ENCODE data around the gene ZC3H7B.
"Not testable (repeated sequence)": the region's sequence is repeated elsewhere in the genome, so short reads cannot be mapped to it uniquely, and the experiment has no call there.

The ZC3H7B gene

DNA sequence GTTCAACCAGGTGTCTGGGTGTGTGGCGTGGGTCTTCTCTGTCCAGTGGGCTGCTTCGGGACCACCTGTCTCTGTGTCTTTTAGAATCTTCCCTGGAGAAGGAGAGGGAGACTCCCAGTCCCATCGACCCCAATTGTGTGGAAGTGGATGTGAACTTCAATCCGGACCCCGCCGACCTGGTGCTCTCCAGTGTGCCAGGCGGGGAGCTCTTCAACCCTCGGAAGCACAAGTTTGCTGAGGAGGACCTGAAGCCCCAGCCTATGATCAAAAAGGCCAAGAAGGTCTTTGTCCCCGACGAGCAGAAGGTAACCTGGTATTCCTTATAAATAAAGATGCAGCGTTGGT lies 92.7 kb downstream of the ZC3H7B start:
- DNase-seq = no peak

GRCh38 chr22:41395531-41396240 lies 94.4 kb downstream of the ZC3H7B start:
- DNase-seq = no peak

DNA sequence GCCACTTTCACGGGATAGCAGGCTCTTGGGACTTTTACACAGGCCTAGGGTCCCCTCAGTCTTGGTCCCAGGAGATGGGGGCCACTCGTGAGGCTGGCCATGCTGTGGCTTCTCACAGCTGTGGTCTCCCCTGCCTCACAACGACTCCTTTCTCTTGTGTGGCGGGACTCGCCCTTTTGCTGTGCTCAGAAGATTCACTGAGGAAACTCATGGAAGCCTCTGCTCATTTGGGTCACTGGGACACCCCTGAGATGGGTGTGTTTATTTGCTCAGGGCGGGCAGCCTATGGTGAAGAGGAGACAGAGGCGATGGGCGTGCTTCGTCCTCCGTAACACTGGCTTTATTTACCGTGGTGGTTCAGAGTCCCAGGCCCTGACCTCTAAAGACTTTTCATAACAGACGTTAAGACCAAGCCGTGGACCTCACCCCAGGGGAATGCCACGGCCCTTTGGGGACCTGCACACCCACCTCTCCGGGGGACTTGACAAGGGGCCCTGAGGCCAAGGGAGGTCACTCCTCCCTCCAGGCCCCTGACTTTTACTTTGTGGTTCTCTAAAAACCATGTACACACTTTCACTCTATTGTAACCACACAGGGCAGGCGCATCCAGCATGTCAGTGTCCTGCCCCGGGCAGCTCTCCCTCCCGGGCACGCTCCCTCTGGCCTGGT lies 96.0 kb downstream of the ZC3H7B start:
- DNase-seq = no peak

DNA sequence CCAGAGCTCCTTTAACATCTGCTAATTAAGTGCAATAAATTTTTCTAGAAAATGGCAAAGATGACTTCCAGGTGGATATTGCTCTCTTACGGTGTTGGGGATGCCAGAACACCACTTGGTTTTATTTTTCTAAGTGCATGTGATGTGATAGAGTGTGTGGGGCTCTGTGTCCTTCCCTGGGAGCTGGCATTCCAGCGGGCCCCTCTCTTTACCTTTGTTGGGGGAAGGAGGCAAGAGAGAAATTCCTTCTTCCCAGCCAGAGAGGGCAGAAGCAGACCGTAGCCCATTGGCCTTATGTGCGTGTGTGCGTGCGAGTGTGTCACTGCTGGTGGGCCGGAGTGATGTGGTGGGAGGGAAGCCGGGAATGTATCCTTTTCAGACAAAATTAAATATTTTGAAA lies 97.6 kb downstream of the ZC3H7B start:
- no peak for DNase-seq

DNA sequence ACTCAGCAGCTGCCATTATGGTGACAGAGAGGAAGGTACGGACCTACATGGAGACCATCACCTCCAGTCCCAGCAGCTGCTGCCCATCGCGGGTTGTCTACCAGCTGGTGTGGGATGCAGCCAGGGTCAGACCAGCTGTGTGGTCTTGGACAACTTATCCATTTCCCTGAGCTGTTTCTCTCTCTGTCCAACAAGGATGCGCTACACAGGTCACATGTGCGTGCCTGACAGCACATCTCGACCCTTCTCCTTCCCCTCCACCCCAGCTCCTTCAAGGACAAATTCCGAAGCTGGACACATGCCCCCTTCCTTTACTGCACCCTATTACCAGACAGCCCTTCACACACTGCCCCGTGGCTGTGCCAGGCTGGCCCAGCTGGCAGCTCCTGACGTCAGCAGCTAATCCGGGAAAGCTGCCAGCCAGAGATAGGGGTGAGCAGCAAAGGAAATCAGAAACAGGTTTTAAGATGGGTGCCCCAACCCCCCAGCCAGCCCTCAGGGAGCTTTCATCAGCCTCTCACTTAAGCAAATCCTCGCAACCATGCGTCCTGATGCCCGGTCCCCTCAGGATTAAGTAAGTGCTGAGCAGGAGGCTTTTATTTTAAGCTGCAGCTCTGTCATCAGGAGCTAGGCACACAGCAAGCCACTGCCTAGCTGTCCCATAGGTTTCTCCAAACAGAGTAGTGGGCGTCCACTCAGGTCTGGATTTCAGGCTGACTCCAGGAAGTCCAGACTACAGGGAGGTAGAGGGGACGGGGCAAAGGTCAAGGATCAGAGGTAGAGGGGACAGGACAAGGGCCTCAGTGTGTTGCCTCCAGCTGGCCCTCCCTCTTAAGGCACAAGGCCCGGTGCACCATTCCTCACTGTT lies 100.7 kb downstream of the ZC3H7B start:
- DNase-seq = peak; percentile 93

DNA sequence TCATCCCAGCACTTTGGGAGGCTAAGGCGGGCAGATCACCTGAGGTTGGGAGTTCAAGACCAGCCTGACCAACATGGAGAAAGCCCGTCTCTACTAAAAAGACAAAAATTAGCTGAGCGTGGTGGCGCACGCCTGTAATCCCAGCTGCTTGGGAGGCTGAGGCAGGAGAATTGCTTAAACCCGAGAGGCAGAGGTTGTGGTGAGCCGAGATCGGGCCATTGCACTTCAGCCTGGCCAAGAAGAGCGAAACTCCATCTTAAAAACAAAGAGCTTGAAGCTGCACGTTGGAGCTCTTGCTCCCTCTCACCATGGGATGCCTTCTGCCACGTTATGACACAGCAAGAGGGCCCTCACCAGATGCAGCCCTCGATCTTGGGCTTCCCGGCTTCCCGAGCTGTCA lies 101.5 kb downstream of the ZC3H7B start:
- not testable (repeated sequence) for DNase-seq

DNA sequence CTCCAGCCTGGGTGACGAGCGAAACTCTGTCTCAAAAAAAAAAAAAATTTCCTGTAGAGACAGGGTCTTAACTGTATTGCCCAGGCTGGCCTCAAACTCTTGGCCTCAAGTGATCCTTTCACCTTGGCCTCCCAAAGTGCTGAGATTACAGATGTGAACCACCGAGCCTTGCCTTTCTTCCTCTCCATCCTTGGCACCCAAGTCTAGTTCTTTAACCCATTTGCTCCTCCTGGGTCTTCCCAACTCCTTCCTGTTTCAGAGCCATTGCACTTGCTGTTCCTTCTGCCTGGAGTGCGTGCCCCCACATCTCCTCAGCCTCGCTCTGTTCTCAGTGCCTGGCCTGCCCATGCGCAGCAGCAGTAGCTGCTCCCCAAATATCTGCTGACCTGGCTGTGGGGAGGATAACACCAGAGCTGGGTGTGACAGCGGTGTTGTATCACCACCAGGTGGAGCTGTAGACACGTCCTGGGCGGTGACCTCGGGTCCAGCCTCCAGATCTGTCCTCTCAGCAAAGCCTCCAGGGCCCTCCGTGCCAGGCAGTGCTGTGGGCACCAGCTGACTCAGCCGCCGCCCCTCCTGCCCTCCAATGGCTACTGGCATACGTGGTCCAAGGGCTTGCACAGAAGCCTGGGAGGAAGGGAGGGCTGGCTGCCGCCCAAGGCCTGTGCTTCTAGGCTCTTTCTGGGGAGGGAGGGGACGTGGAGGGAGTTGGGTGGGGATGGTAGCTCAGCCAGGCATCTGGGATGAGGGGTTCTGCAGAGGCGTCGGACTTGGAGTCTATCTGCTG lies 102.4 kb downstream of the ZC3H7B start:
- peak; percentile 98 for DNase-seq

GRCh38 chr22:41405588-41405987 lies 104.3 kb downstream of the ZC3H7B start:
- no peak for DNase-seq

GRCh38 chr22:41406410-41406809 lies 105.1 kb downstream of the ZC3H7B start:
- no peak for DNase-seq

DNA sequence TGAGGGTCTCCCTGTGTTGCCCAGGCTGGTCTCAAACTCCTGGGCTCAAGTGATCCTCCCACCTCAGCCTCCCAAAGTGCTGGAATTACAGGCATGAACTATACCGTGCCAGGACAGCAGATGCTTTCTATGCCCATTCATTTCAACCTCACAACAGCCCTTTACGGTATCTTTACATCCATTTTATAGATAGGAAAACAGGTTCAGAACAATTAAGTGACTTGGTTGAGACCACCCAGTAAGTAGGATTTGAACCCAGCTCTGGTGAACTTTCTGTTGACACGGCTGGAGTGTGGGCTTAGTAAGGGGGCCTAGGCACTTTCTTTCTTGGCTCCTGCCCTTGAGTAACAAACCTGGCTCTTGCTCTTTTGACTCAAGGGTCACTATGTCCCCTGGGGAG lies 106.1 kb downstream of the ZC3H7B start:
- no peak for DNase-seq

GRCh38 chr22:41408665-41409064 lies 107.3 kb downstream of the ZC3H7B start:
- DNase-seq = no peak

All from midbrain (tissue), 1 donor.